Stimulated activated CD4-positive, alpha-beta T cell treated with anti-CD3 and anti-CD28 coated beads, Interleukin-12 subunit alpha, Interleukin-12 subunit beta, amount 100 ng/mL, for 48 hours (primary cell): Measurements from ENCODE around the gene OR5T1.

Experiments used
- DNase-seq, 3 donors: peaks; one replicate each; pipeline ENCODE4 v3.0.0-alpha.2; 2020; ENCODE audit warnings: low read depth in 2 of 3, low spot score in 1 of 3

The OR5T1 gene

DNA sequence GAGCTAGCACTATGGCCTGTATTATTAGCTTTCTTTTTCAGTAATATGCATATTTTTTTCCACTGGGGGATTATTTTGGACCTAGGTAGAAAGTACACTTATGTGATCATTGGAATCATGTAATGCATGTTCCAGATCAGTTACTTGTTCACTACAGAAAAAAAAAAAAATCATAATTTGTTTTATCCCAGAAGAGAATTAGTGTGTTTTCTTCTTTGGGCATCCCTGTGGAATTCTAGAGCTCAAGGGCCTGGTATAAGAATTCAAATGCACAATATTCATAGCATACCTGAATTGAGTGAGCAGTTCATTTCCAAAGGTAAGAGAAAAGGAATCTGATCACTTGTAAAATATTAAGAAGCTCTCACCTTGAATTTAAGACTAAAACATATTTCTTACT, at the start of gene OR5T1:
Gene OR5T1 (plus strand): TSS at position 301 of the 400 bp plus-strand sequence. CDS start 1,485 bp downstream, outside the sequence.
- DNase-seq: no peak

DNA sequence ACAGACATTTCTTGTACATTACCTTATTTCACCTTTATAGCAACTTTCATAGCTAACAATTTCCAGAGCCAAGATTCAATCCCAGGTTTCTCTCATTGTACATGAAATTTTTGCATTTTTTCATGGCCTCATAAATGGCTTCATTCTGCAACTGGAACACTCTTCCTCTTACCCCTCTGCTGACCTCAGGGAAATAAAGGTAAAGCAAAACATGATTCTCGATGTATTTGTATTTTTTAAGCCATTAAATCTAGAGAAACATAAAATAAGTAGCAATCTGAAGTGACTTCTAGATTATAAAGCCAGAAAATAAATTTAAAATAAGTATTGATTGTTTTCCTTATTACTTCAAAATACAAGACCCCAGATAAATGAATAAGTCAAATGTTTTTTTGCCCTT, 39.8 kb upstream of the OR5T1 start, which contains the start of gene OR5T2:
Gene OR5T2 (minus strand): TSS at position 101 of the 400 bp plus-strand sequence. CDS start 1,193 bp downstream, outside the sequence.
- no peak for DNase-seq

DNA sequence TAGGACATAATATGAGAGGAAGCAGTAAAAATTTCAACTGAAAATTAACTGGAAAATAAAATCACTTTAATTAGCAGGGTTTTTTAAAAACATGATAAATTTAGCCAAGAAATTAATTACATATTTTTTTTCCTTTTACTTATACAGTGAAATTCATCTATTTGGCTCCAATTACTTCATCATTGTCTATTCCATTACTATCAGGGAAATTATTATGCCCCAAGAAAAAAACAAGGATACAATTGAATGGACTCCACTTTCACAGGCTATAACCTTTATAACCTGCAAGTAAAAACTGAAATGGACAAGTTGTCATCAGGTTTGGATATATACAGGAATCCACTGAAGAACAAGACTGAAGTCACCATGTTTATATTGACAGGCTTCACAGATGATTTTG, 22.0 kb upstream of the OR5T1 start, which contains the start of gene OR5T3:
Gene OR5T3 (plus strand): TSS at position 301 of the 400 bp plus-strand sequence. CDS start 0 bp downstream, at position 301.
- no peak for DNase-seq

DNA sequence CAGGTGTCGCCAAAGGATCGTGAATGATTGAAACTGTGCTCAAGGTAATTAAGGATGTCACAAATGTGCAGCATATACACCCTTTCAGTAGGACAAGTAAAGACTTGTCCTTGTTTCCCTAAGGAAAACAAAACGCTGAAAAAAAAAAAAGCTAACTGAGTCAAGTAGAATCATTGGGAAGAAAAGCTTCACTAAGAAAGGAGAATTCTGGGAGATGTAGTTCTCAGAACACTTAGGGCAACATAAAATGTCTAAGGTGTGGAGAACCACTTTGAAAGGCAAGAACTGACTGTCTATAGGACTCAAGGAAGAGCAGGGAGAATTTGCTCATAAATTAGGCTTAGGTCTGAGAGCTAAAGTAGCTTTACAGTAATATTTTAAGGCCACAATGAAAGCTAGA, 2.9 kb upstream of the OR5T1 start:
- no peak for DNase-seq

DNA sequence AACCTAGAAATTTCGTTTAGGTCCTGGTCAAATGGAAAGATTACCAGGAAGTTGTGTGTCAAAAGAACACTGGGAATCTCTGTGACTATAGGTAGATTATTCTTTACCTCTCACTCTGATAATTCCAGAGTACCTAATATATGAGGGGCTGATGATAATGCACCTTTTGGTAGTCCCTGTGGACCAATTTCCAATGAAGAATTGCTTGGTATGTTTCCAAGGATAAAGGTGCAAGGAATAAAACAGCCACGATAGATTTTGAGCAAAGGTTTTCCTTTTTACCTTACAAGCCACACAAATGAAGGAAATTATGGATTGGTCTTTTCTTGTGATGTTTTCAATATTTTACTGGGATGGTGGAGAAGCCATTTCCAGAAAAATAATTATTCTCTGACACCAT, 18.2 kb downstream of the OR5T1 start, which contains the start of gene OR8H1:
Gene OR8H1 (minus strand): TSS at position 101 of the 400 bp plus-strand sequence. CDS start 1,192 bp downstream, outside the sequence.
- DNase-seq: no peak

DNA sequence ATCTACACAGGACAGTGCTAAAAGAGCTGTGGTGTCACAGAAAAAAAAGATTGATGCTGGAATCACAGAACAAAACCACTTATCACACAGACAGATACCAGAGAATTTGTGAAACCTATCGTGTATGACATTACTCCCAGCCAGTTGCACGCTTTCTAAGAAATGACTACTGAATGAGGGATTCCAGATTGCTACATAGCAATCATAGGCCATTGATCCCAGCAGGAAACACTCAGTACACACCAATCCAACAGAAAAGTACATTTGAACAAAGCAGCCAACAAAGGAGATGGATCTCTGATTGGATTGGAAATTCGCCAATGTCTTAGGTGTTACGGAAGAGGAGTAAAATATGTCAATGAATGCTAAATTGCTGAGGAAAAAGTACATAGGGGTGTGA, 22.9 kb downstream of the OR5T1 start:
- no peak for DNase-seq

DNA sequence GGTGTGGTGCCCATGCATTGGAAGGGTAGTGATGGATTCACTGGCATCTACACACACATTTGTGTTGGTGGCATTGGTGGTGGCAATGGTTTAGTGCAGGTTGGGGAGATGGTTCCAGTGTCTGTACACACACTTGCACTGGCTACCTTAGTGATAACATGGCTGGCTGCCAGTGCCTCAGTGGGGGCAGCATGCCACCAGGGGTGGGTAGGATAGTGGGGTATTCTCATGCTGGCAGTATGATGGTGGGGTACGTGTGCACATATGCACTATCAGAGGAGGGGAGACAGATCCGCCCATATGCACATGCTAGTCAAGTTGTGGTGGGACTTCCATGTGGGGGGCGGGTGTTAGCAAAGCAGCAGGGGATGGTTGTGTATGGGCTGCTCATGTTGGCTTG, 33.9 kb downstream of the OR5T1 start:
- no peak for DNase-seq

DNA sequence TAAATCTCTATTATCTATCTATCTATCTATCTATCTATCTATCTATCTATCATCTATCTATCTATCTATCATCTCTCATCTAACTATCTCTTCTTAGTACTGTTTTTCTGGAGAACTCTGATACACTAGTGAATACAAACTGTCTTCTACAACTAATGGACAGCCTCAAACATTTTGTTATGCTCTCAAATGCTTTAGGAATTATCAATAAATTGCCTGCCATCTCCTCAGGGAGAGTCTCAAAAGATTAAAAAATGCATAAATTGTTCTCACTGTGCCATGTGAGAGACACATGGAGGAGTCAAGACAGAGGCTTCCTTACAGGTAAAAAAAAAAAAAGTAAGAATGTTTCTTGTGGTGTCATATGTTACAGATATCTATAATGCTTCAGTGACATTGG, 40.9 kb downstream of the OR5T1 start, which contains the start of gene OR8K3:
Gene OR8K3 (plus strand): TSS at position 301 of the 400 bp plus-strand sequence. CDS start 3,163 bp downstream, outside the sequence.
- no peak for DNase-seq
